ENCODE data around the gene LTBP4.
"Not testable (repeated sequence)": the region's sequence is repeated elsewhere in the genome, so short reads cannot be mapped to it uniquely, and the experiment has no call there.

The LTBP4 gene

GRCh38 chr19:40611096-40611495, 9.9 kb downstream of the LTBP4 start:
- no peak for DNase-seq

GRCh38 chr19:40611900-40612698, 10.9 kb downstream of the LTBP4 start:
- no peak for DNase-seq

GRCh38 chr19:40612831-40613689, 11.9 kb downstream of the LTBP4 start:
- peak; percentile 69 for DNase-seq

- DNase-seq, result peak; percentile 87
Observed at GRCh38 chr19:40613690-40614621, 12.8 kb downstream of the LTBP4 start.

GRCh38 chr19:40614622-40615411, 13.6 kb downstream of the LTBP4 start:
- DNase-seq, result peak; percentile 75

- DNase-seq, result no peak
Observed at GRCh38 chr19:40616178-40616577, 15.0 kb downstream of the LTBP4 start.

- no peak for DNase-seq
Observed at GRCh38 chr19:40616941-40617340, 15.8 kb downstream of the LTBP4 start.

- DNase-seq, result no peak
Observed at GRCh38 chr19:40617961-40618360, 16.8 kb downstream of the LTBP4 start.

GRCh38 chr19:40619333-40620160, 18.4 kb downstream of the LTBP4 start:
- no peak for DNase-seq

GRCh38 chr19:40620161-40620485, 19.0 kb downstream of the LTBP4 start:
- DNase-seq, result no peak

- DNase-seq, result no peak
Observed at GRCh38 chr19:40621283-40621682, 20.1 kb downstream of the LTBP4 start.

GRCh38 chr19:40621966-40622772, 21.0 kb downstream of the LTBP4 start:
- DNase-seq, result no peak

GRCh38 chr19:40622773-40623075, 21.6 kb downstream of the LTBP4 start:
- DNase-seq, result no peak

GRCh38 chr19:40623403-40624251, 22.5 kb downstream of the LTBP4 start:
- DNase-seq, result no peak

GRCh38 chr19:40624369-40625153, 23.4 kb downstream of the LTBP4 start:
- DNase-seq, result not testable (repeated sequence)

- DNase-seq, result no peak
Observed at GRCh38 chr19:40625406-40626120, 24.4 kb downstream of the LTBP4 start.

GRCh38 chr19:40626918-40627317, 25.7 kb downstream of the LTBP4 start:
- no peak for DNase-seq

Measured in right kidney (tissue), 1 donor.